Mesenchymal stem cell (in vitro differentiated cells and primary cell): ENCODE measurements around the gene GALNT18.

Experiments used
- DNase-seq: peaks from one replicate; pipeline ENCODE4 v3.0.0-alpha.2; 2013
- H2AFZ ChIP-seq: one replicate; pipeline ENCODE4 v1.6.1; 2013; ENCODE audit warnings: low read depth, mild to moderate bottlenecking, control low read depth, inconsistent platforms, low read length, moderate library complexity
- H2AK5ac ChIP-seq: 2 replicates; pipeline ENCODE4 v1.6.1; 2013; ENCODE audit warnings: low read length, moderate library complexity, mild to moderate bottlenecking, inconsistent platforms; ENCODE audit not compliant: severe bottlenecking
- H2BK120ac ChIP-seq: one replicate; pipeline ENCODE4 v1.6.1; 2013; ENCODE audit warnings: low read depth, mild to moderate bottlenecking, inconsistent platforms, low read length, moderate library complexity
- H2BK12ac ChIP-seq, 2 experiments: one replicate each; pipeline ENCODE4 v1.6.1; 2013; ENCODE audit warnings: inconsistent platforms in 2 of 2, low read length in 2 of 2, mild to moderate bottlenecking in 2 of 2, moderate library complexity in 2 of 2, control low read depth in 1 of 2
- H2BK15ac ChIP-seq: one replicate; pipeline ENCODE4 v1.6.1; 2013; ENCODE audit warnings: mild to moderate bottlenecking, low read depth, inconsistent platforms; ENCODE audit not compliant: poor library complexity, severe bottlenecking
- H2BK5ac ChIP-seq: 2 replicates; pipeline ENCODE4 v1.6.1; 2013; ENCODE audit warnings: low read depth, mild to moderate bottlenecking, low read length, control low read depth, inconsistent platforms; ENCODE audit not compliant: poor library complexity, severe bottlenecking
- H3K14ac ChIP-seq, 2 experiments: one replicate each; pipeline ENCODE4 v1.6.1; 2013; ENCODE audit warnings: inconsistent platforms in 2 of 2, low read length in 2 of 2, control low read depth in 1 of 2, mild to moderate bottlenecking in 1 of 2, moderate library complexity in 1 of 2
- H3K18ac ChIP-seq, 2 experiments: one replicate each; pipeline ENCODE4 v1.6.1; 2013; ENCODE audit warnings: inconsistent platforms in 2 of 2, low read length in 2 of 2, control low read depth in 1 of 2, low read depth in 1 of 2, mild to moderate bottlenecking in 1 of 2
- H3K23ac ChIP-seq, 2 experiments: one replicate each; pipeline ENCODE4 v1.6.1; 2013; ENCODE audit warnings: inconsistent platforms in 2 of 2, low read length in 2 of 2, mild to moderate bottlenecking in 2 of 2, moderate library complexity in 2 of 2, control low read depth in 1 of 2
- H3K27ac ChIP-seq: 2 replicates; pipeline ENCODE4 v1.5.1; 2013; ENCODE audit warnings: mild to moderate bottlenecking, moderate library complexity, low read length, control low read depth, inconsistent platforms; ENCODE audit not compliant: poor library complexity, severe bottlenecking
- H3K27me3 ChIP-seq, 2 experiments: 2 replicates each; pipeline versions ENCODE4 v1.6.1 to v1.7.0; 2013; ENCODE audit warnings: low read length in 2 of 2, mild to moderate bottlenecking in 2 of 2, moderate library complexity in 2 of 2, control low read depth in 1 of 2, inconsistent platforms in 1 of 2; ENCODE audit not compliant: control insufficient read depth in 1 of 2, insufficient read depth in 1 of 2
- H3K36me3 ChIP-seq, 2 experiments: 2 replicates each; pipeline versions ENCODE4 v1.6.1 to v1.7.0; 2013; ENCODE audit warnings: low read length in 2 of 2, control low read depth in 1 of 2, inconsistent platforms in 1 of 2, low read depth in 1 of 2, mild to moderate bottlenecking in 1 of 2; ENCODE audit not compliant: insufficient read depth in 2 of 2, control insufficient read depth in 1 of 2
- H3K4ac ChIP-seq, 2 experiments: one replicate each; pipeline ENCODE4 v1.6.1; 2013; ENCODE audit warnings: inconsistent platforms in 2 of 2, low read length in 2 of 2, mild to moderate bottlenecking in 2 of 2, moderate library complexity in 2 of 2, control low read depth in 1 of 2, low read depth in 1 of 2
- H3K4me1 ChIP-seq: 2 replicates; pipeline ENCODE4 v1.6.1; 2013; ENCODE audit warnings: low read depth, low read length, control low read depth; ENCODE audit not compliant: control insufficient read depth, insufficient read depth
- H3K4me2 ChIP-seq: 2 replicates; pipeline ENCODE4 v1.6.1; 2013; ENCODE audit warnings: low read length, mild to moderate bottlenecking, inconsistent platforms; ENCODE audit not compliant: poor library complexity, severe bottlenecking
- H3K4me3 ChIP-seq, 2 experiments: 2 replicates each; pipeline versions ENCODE4 v1.5.1 to v1.7.0; 2013; ENCODE audit warnings: low read length in 2 of 2, mild to moderate bottlenecking in 2 of 2, control low read depth in 1 of 2, low read depth in 1 of 2; ENCODE audit not compliant: insufficient read depth in 1 of 2
- H3K79me1 ChIP-seq: replicated peaks from 2 replicates; pipeline ENCODE4 v1.6.1; 2013; ENCODE audit warnings: mild to moderate bottlenecking, control low read depth, low read length, inconsistent platforms; ENCODE audit not compliant: poor library complexity, severe bottlenecking
- H3K9ac ChIP-seq: 2 replicates; pipeline ENCODE4 v1.7.0; 2013; ENCODE audit warnings: mild to moderate bottlenecking, low read length, moderate library complexity
- H3K9me3 ChIP-seq: 2 replicates; pipeline ENCODE4 v1.7.0; 2013; ENCODE audit warnings: mild to moderate bottlenecking, low read length; ENCODE audit not compliant: control insufficient read depth
- H4K8ac ChIP-seq: one replicate; pipeline ENCODE4 v1.6.1; 2013; ENCODE audit warnings: inconsistent platforms, mild to moderate bottlenecking, low read length, moderate library complexity
- H4K91ac ChIP-seq: one replicate; pipeline ENCODE4 v1.6.1; 2013; ENCODE audit warnings: mild to moderate bottlenecking, low read length, inconsistent platforms
- WGBS: methylation state at CpG from one replicate; pipeline ENCODE4 v1.1.7; 2013; ENCODE audit warnings: mixed read lengths; 5-methylcytosine and 5-hydroxymethylcytosine counted together

GALNT18 gene

DNA sequence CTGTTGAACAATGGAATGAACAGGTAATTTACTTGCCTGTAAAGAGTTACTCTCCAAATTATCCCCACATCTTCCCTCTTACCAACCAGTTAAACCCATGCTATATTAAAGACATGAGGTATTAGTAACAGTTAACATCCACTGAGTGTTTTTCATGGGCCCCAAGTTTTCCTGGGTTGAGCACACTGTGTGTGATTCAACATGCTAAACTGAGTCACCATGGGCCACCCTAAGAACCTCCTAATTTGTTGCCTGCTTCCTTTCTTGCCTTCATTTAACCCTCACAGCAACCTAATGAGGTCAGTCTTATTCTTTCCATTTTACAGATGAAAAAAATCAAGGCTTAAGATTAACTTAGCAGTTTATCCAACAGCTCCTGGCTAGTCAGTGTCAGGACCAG lies 51.0 kb downstream of the GALNT18 start:
- Histone ChIP-seq H3K27me3 (peaks cover 13 to 14% of the 10 kb centered on the region in 2 experiments), H4K91ac (no peak overlapping the region), H3K23ac (no peak overlapping the region), H3K27ac (no peak overlapping the region), H3K9ac (no peak overlapping the region), H3K4me3 (no peak overlapping the region), H3K18ac (no peak overlapping the region), H2BK15ac (no peak overlapping the region), H3K14ac (no peak overlapping the region), H3K4ac (no peak overlapping the region), H2AFZ (no peak overlapping the region), H2AK5ac (no peak overlapping the region), H3K4me1 (peaks cover 2% of the 10 kb centered on the region), H3K9me3 (no peaks in the 10 kb centered on the region), H3K36me3 (no peaks in the 10 kb centered on the region), H2BK5ac (no peak overlapping the region), H2BK120ac (no peak overlapping the region), H4K8ac (no peak overlapping the region), H3K79me1 (no peaks in the 10 kb centered on the region), H2BK12ac (no peak overlapping the region), H3K4me2 (no peak overlapping the region)
- DNase-seq, result no peak

DNA sequence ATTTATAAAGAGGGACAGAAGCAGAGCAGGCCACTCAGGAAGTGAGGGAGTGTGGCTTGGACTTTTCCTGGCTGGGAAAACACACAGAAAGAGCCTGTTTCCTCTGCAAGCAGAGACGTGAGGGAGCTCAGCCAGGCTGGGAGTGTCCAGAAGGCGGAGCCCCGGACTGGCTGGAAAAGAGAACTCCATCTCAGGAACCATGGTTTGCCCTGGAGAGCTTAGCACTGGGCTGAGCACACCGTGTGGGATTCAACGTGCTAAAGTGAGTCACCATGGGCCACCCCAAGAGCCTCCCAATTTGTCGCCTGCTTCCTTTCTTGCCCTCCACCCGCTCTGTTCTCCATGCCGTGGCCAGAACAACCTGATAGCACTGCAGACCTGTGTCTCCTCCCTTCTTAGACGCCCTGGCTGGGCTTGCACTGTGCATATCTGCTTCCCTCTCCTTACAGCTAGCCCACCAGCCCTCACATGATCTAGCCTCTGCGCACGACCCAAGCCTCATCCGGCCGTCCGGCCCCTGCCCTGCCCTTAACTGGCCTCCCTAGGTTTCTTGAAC lies 51.8 kb downstream of the GALNT18 start:
- peaks cover 17 to 20% of the 10 kb centered on the region in 2 experiments for H3K27me3 ChIP-seq
- no peak overlapping the region for H3K4ac ChIP-seq
- peak overlapping the region in 1 of 2 experiments; percentile 0 for H3K18ac ChIP-seq
- no peak overlapping the region for H3K23ac ChIP-seq
- H3K4me2 ChIP-seq, result no peak overlapping the region
- no peak overlapping the region for H2AK5ac ChIP-seq
- no peak for DNase-seq
- H3K79me1 ChIP-seq, result no peaks in the 10 kb centered on the region
- peaks cover 2% of the 10 kb centered on the region for H3K4me1 ChIP-seq
- H2BK120ac ChIP-seq, result no peak overlapping the region
- H2AFZ ChIP-seq, result no peak overlapping the region
- H2BK12ac ChIP-seq, result no peak overlapping the region
- H3K27ac ChIP-seq, result no peak overlapping the region
- H4K8ac ChIP-seq, result peak overlapping the region; percentile 14
- H4K91ac ChIP-seq, result no peak overlapping the region
- H2BK5ac ChIP-seq, result no peak overlapping the region
- peak overlapping the region in 1 of 2 experiments; percentile 40 for H3K4me3 ChIP-seq
- peak overlapping the region in 1 of 2 experiments; percentile 66 for H3K14ac ChIP-seq
- 79% methylated on average over 14 of the region's 14 CpGs for WGBS
- no peaks in the 10 kb centered on the region for H3K9me3 ChIP-seq
- H3K9ac ChIP-seq, result no peak overlapping the region
- H3K36me3 ChIP-seq, result no peaks in the 10 kb centered on the region
- H2BK15ac ChIP-seq, result no peak overlapping the region

DNA sequence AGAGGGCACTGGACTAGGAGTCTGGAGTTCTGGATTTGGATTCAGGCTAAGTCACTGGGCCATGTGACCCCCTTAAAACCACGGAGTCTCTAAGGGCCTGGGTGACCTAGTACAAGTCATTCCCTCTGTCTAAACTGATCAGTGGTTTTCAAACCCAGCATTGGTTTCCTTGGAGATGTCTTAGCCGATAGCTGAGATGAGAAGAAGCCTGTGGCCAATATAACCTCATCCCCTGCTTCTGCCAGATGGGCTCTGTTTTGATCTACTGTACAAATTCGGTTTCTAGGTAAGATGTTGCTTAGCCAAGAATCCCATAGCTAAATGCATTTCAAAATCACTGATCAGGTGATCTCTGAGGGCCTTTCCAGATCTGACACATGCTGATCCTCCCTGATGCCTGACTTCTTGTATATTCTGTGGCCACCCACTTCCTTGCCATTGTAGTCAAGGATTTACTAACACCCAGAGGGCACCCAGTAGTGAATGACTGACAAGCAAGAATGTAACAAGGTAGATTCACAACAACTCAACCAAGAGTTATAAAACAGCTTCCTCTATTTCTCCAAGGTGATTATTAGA lies 53.1 kb downstream of the GALNT18 start:
- Histone ChIP-seq H3K4me1 (peaks cover 2% of the 10 kb centered on the region), H3K4me3 (no peak overlapping the region), H3K4me2 (no peak overlapping the region), H2AK5ac (no peak overlapping the region), H4K8ac (no peak overlapping the region), H3K23ac (no peak overlapping the region), H3K14ac (no peak overlapping the region), H3K9me3 (no peaks in the 10 kb centered on the region), H3K4ac (no peak overlapping the region), H4K91ac (no peak overlapping the region), H2BK12ac (no peak overlapping the region), H3K9ac (no peak overlapping the region), H3K79me1 (no peaks in the 10 kb centered on the region), H2BK15ac (no peak overlapping the region), H2BK120ac (no peak overlapping the region), H3K27ac (no peak overlapping the region), H3K18ac (no peak overlapping the region), H2BK5ac (no peak overlapping the region), H2AFZ (no peak overlapping the region), H3K36me3 (no peaks in the 10 kb centered on the region), H3K27me3 (peaks cover 20 to 30% of the 10 kb centered on the region in 2 experiments)
- DNase-seq, result peak; percentile 6
- 90% methylated on average over 3 of the region's 3 CpGs for WGBS

DNA sequence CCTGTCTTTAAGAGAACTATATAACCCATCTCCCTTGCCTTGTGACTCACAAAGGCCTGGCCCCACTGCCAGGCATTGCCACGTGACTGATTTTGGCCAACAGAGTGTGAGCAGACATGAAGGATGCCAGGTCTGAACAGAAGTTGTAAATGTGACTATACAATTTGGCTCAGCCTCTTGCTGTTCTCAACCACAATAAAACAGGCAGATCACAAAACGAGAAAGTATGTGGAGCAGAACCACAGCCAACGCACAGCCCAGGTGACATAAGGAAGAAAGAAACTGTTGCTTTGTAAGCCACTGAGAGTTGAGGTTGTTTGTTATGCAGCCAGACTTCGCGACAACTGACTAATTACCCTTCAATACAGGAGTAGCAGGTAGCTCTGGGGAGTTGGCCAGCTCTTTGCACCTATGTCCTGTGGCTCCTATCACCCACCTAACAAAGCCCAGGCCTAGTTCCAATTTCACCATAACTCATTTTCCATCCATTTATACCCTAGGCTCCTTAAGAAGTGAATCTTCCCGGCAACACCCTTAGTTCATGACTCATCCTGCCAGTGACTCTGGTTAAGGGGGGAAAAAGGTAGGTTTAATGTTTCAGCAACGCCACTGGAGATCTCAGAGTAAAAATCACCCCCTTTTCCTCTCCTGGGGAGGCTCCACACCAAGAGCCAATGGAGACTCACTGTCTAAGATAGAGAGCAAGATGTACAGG lies 53.7 kb downstream of the GALNT18 start:
- 88% methylated on average over 3 of the region's 7 CpGs for WGBS
- Histone ChIP-seq H3K23ac (no peak overlapping the region), H2BK15ac (no peak overlapping the region), H3K4me2 (no peak overlapping the region), H2AFZ (no peak overlapping the region), H3K27me3 (peaks cover 21 to 30% of the 10 kb centered on the region in 2 experiments), H4K8ac (no peak overlapping the region), H3K79me1 (no peaks in the 10 kb centered on the region), H2BK120ac (no peak overlapping the region), H2BK5ac (no peak overlapping the region), H3K4me3 (no peak overlapping the region), H3K4me1 (peaks cover 2% of the 10 kb centered on the region), H3K9ac (no peak overlapping the region), H3K36me3 (no peaks in the 10 kb centered on the region), H3K18ac (no peak overlapping the region), H3K14ac (no peak overlapping the region), H3K27ac (no peak overlapping the region), H2BK12ac (no peak overlapping the region), H4K91ac (no peak overlapping the region), H2AK5ac (no peak overlapping the region), H3K9me3 (no peaks in the 10 kb centered on the region), H3K4ac (no peak overlapping the region)
- DNase-seq, result peak; percentile 15
